ENCODE data around the gene PIGV.
A peak's percentile ranks its signal among the peaks of the same experiment; 100 is the strongest.
"Not testable (repeated sequence)": the region's sequence is repeated elsewhere in the genome, so short reads cannot be mapped to it uniquely, and the experiment has no call there.

PIGV gene

DNA sequence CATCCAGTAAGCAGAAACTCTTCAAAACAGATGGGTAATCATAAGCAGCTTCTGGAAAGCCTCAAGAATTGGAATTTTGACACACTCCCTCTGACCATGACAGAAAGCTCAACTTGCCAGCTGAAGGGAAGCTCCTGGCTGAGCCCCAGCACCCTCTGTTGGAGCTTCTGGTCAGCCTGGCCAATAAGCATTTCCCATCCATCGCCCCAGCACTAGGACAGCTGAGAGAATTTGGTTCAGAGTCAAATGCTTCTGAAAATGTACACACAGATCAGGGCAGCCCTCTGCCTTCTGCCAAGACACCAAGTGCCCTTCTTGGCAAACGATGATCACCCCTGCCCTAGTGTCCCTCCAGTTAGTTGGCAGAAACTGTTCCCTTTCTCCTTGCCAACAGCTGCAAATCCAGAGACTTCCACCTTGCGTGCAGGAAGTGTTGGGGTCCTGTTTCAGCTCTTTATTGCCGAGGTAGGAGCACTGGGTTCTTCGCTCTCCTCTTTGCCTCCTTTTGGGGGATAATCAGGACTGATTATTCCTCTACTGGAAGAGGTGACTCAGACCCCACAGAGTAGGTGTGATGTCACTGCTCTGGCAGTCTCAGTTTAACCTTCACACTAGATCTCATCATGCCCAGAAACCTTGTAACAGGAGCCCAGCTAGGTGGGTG, 11.9 kb downstream of the PIGV start:
- H3K4me3 ChIP-seq (ENCODE audit: low read depth, low read length), result no peak overlapping the region
- TF ChIP-seq MYC (IDR thresholded peaks at IDR 0.05; ENCODE audit: low read depth, low read length) (no peak), POLR2A (IDR thresholded peaks at IDR 0.05; ENCODE audit: extremely low read depth, insufficient read length) (no peak)
- TF ChIP-seq, protein P1, sequence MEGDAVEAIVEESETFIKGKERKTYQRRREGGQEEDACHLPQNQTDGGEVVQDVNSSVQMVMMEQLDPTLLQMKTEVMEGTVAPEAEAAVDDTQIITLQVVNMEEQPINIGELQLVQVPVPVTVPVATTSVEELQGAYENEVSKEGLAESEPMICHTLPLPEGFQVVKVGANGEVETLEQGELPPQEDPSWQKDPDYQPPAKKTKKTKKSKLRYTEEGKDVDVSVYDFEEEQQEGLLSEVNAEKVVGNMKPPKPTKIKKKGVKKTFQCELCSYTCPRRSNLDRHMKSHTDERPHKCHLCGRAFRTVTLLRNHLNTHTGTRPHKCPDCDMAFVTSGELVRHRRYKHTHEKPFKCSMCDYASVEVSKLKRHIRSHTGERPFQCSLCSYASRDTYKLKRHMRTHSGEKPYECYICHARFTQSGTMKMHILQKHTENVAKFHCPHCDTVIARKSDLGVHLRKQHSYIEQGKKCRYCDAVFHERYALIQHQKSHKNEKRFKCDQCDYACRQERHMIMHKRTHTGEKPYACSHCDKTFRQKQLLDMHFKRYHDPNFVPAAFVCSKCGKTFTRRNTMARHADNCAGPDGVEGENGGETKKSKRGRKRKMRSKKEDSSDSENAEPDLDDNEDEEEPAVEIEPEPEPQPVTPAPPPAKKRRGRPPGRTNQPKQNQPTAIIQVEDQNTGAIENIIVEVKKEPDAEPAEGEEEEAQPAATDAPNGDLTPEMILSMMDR (IDR thresholded peaks at IDR 0.05; ENCODE audit: low read depth, low read length), result no peak
- TF ChIP-seq, protein P2, sequence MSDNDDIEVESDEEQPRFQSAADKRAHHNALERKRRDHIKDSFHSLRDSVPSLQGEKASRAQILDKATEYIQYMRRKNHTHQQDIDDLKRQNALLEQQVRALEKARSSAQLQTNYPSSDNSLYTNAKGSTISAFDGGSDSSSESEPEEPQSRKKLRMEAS (IDR thresholded peaks at IDR 0.05; ENCODE audit: low read depth, low read length), result no peak
- DNase-seq (ENCODE audit: low read depth), result no peak

DNA sequence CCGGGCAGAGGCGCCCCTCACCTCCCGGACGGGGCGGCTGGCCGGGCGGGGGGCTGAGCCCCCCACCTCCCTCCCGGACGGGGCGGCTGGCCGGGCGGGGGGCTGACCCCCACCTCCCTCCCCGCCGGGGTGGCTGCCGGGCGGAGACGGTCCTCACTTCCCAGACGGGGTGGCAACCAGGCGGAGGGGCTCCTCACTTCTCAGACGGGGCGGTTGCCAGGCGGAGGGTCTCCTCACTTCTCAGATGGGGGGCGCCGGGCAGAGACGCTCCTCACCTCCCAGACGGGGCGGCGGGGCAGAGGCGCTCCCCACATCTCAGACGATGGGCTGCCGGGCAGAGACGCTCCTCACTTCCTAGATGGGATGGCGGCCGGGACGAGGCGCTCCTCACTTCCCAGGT, 16.2 kb downstream of the PIGV start:
- not testable (repeated sequence) for H3K4me3 ChIP-seq (ENCODE audit: low read depth, low read length); DNase-seq (ENCODE audit: low read depth)

DNA sequence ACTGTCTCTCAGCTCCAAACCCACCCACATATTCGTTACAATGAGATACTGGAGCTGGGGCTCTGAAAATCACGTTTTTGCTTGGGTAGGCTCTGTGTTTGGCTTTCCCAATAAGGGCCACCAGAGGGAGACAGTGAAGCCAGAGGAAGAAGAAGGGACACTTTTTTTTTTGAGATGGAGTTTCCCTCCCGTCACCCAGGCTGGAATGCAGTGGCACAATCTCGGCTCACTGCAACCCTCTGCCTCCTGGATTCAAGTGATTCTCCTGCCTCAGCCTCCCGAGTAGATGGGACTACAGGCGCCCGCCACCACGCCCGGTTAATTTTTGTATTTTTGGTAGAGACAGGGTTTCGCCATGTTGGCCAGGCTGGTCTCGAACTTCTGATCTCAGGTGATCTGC, 22.4 kb downstream of the PIGV start:
- TF ChIP-seq, protein P1 (IDR thresholded peaks at IDR 0.05; ENCODE audit: low read depth, low read length), result peak; percentile 84
- DNase-seq (ENCODE audit: low read depth), result peak; percentile 71
- not testable (repeated sequence) for H3K4me3 ChIP-seq (ENCODE audit: low read depth, low read length)

DNA sequence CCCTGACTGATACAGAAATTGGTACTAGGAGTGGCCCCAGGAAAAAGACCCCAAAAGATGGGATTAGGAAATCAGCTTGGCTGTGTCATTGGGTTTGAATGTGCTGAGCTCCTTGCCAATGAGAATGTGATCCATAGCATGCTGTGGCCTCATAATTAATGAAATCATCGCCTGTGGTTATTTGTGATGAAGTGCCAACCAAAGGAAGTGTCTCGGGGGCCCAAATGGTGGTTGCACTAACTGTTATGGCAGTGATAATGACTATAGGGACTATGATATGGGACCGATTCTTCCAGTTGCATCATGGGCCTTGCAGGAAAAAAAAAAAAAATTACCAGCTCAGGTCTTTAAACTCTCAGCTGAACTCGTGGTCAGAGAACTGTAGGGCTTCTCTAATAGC, 23.3 kb downstream of the PIGV start:
- TF ChIP-seq MYC (IDR thresholded peaks at IDR 0.05; ENCODE audit: low read depth, low read length) (no peak), POLR2A (IDR thresholded peaks at IDR 0.05; ENCODE audit: extremely low read depth, insufficient read length) (no peak)
- TF ChIP-seq, protein P2 (IDR thresholded peaks at IDR 0.05; ENCODE audit: low read depth, low read length), result no peak
- TF ChIP-seq, protein P1 (IDR thresholded peaks at IDR 0.05; ENCODE audit: low read depth, low read length), result no peak
- no peak for DNase-seq (ENCODE audit: low read depth)
- no peak overlapping the region for H3K4me3 ChIP-seq (ENCODE audit: low read depth, low read length)

DNA sequence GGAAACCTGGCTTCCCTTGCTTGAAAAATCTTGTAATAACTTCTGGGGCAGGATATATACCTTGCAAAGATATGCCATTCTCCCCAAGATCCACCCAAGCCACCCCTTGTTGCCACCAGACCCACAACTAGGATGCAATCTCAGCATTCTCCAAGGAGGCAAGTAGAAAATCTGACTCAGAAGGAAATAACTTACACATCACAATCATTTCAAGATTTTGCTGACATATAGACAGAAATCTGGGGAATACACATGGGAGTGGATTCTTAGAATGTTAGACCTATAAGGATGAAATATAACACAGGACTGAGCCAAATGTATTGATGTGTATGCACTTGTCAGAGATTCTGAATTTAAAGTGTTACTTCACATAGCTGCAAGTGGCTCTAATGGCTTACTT, 24.0 kb downstream of the PIGV start:
- no peak for DNase-seq (ENCODE audit: low read depth)
- TF ChIP-seq, protein P1 (IDR thresholded peaks at IDR 0.05; ENCODE audit: low read depth, low read length), result no peak
- TF ChIP-seq, protein P2 (IDR thresholded peaks at IDR 0.05; ENCODE audit: low read depth, low read length), result no peak
- TF ChIP-seq POLR2A (IDR thresholded peaks at IDR 0.05; ENCODE audit: extremely low read depth, insufficient read length), result no peak
- no peak for TF ChIP-seq MYC (IDR thresholded peaks at IDR 0.05; ENCODE audit: low read depth, low read length)
- H3K4me3 ChIP-seq (ENCODE audit: low read depth, low read length), result no peak overlapping the region

DNA sequence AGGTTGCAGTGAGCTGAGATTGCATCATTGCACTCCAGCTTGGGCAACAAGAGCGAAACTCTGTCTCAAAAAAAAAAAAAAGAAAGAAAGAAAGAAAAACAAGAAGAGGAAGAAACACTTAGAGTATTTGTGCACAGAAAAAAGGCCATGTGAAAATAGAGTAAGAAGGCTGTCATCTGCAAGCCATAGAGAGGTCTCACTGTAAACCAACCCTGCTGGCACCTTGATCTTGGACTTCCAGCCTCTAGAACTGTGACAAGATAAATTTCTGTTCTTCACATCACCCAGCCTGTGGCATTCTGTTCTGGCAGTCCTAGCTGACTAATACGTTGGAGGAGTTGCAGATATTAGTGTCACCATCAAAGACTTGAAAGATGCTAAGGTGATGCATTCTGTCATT, 26.6 kb downstream of the PIGV start:
- H3K4me3 ChIP-seq (ENCODE audit: low read depth, low read length), result no peak overlapping the region
- DNase-seq (ENCODE audit: low read depth), result no peak
- TF ChIP-seq POLR2A (IDR thresholded peaks at IDR 0.05; ENCODE audit: extremely low read depth, insufficient read length) (no peak), MYC (IDR thresholded peaks at IDR 0.05; ENCODE audit: low read depth, low read length) (no peak)
- TF ChIP-seq, protein P1 (IDR thresholded peaks at IDR 0.05; ENCODE audit: low read depth, low read length), result no peak
- TF ChIP-seq, protein P2 (IDR thresholded peaks at IDR 0.05; ENCODE audit: low read depth, low read length), result no peak
